LNCaP clone FGC (cell line): ENCODE results near the gene CLTB.

Experiments used
- DNase-seq: peaks from one replicate; pipeline ENCODE4 v3.0.0-alpha.2; 2011; ENCODE audit warnings: low read depth
- H3K4me3 ChIP-seq: 2 replicates; pipeline ENCODE4 v1.5.1; 2011; ENCODE audit warnings: mild to moderate bottlenecking, low read depth, low read length, control low read depth
- CTCF ChIP-seq: IDR thresholded peaks from 2 replicates; pipeline ENCODE4 v1.5.1; 2012; ENCODE audit warnings: mild to moderate bottlenecking; ENCODE audit not compliant: control insufficient read depth, insufficient read depth; ENCODE audit errors: extremely low read depth

CLTB gene

DNA sequence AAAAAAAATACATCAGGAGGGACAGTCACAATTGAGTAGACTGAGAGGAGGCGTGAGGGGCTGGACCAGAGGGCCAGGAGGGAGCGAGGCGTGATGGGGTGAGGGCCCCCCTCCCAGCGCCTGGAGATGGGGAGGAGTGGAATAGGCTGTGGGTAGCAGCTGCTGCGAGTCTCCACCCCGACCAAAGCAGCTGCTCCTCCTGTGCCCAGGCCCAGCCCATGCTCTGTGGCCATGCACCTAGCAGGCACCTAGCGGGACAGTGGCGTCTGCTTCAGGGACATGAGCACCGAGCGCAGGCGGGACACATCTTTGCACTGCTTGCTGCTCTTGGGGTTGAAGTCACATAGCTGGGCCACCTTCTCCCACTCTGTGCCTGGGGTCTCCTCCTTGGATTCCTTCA, 23.8 kb downstream of the CLTB start:
- DNase-seq = no peak
- H3K4me3 ChIP-seq = no peak overlapping the region
- no peak for TF ChIP-seq CTCF

DNA sequence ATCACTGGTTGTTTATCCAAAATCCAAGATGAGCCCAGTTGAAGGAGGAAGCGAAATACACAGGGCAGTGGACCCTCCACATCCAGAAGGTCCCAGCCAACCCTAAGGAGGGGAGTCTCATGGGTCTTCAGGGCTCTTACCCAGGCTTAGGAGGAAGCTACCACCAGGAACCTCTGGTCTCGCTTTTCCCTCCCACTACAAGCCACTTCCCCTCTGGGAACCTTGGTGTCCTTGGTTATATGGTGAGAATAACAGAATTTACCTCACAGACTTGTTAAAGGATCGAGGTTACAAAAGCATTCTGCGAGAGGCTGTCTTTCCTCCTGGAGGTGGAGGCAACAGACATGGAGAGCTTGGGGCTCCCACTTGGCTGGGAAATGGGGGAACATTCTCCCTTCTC, 24.3 kb downstream of the CLTB start:
- no peak for TF ChIP-seq CTCF
- H3K4me3 ChIP-seq = no peak overlapping the region
- DNase-seq = no peak

GRCh38 chr5:176391479-176391878, 24.9 kb downstream of the CLTB start:
- no peak for DNase-seq
- H3K4me3 ChIP-seq = no peak overlapping the region
- TF ChIP-seq CTCF = no peak

DNA sequence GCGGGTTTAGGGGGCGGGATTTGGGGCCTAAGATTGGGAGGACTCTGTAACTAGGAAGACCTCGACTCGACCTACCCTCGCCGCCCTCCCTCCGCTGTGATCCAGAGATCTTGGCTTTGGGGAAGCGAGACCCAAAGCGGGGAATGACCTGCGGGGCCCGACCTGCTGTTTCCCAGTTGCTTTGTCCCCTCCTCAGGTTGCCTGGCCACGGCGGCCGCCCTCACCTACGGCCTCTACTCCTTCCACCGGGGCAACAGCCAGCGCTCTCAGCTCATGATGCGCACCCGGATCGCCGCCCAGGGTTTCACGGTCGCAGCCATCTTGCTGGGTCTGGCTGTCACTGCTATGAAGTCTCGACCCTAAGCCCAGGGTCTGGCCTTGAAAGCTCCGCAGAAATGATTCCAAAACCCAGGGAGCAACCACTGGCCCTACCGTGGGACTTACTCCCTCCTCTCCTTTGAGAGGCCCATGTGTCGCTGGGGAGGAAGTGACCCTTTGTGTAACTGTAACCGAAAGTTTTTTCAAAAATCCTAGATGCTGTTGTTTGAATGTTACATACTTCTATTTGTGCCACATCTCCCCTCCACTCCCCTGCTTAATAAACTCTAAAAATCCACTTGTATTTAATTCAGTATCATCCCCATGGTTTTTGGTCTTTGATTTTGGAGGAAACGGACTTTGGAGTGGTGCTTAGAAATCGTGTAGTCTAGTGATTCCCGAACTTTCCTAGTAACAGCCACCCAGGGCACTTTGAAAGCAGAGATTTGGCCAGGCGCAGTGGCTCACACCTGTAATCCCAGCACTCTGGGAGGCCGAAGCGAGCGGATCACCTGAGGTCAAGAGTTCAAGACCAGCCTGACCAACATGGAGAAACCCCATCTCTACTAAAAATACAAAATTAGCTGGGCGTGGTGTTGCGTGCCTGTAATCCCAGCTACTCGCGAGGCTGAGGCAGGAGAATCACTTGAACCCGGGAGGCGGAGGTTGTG, 26.9 kb downstream of the CLTB start:
- peak overlapping the region; percentile 94 for H3K4me3 ChIP-seq
- no peak for TF ChIP-seq CTCF
- no peak for DNase-seq

GRCh38 chr5:176388444-176389134, 27.8 kb downstream of the CLTB start, which contains the start of the genes HIGD2A and NOP16:
Gene HIGD2A, plus strand, starts transcription at chr5:176388751. Its CDS starts 69 bp downstream, at chr5:176388820.
Gene NOP16, minus strand, starts transcription at chr5:176388598. Its CDS starts 59 bp downstream, at chr5:176388539.
- H3K4me3 ChIP-seq = peak within 1 kb of the TSS; percentile 94
- no peak for TF ChIP-seq CTCF

DNA sequence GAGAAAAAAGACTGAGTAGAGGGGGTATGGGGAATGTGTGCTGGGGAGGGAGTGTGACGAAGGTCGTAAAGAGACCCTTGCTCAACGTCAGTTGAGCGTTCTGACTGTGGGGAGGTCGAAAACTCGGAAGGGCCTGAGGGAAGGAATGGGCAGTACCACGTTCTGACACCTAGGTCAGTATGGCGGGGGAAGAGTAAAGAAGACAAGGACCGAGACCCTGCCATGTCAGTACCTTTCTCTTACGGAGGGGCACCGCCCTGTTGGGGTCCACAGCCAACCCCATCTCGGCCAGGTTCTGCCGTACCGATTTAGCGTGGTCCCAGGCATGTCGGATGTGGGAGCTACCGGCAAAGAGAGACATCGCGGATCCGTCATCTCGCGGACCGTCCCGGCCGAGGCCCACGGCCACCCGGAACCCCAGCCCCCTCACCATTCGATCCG, 28.3 kb downstream of the CLTB start:
- peak overlapping the region; percentile 94 for H3K4me3 ChIP-seq
- DNase-seq = no peak
- no peak for TF ChIP-seq CTCF

More at GRCh38 chr5:176388444-176389134, 27.8 kb downstream of the CLTB start, which contains the start of the genes HIGD2A and NOP16:
- peak; percentile 97 for DNase-seq
